ENCODE data around the gene RERE. TPM values are rescaled to one million over a fixed set of nuclear protein-coding genes. Genes with fewer than 3 reads are reported as not detected.

RERE gene
- total RNA-seq, 2 donors from 2014 or later: 96.0 to 105 TPM

- Histone ChIP-seq H3K4me1 (no peaks in the 10 kb centered on the region), H3K27me3 (no peaks in the 10 kb centered on the region), H3K27ac (no peak overlapping the region), H3K9ac (ENCODE audit: low read depth in 2 of 2, low read length in 2 of 2) (no peak overlapping the region), H3K9me3 (no peaks in the 10 kb centered on the region), H3K36me3 (no peaks in the 10 kb centered on the region), H3K4me3 (no peak overlapping the region)
- TF ChIP-seq CTCF (IDR thresholded peaks at IDR 0.05): no peak
- DNase-seq: no peak
- intact Hi-C loops (cut with DNase I): no loop called here
These were observed 95.6 kb downstream of the RERE start for GRCh38 chr1:8721679-8722324.

DNA sequence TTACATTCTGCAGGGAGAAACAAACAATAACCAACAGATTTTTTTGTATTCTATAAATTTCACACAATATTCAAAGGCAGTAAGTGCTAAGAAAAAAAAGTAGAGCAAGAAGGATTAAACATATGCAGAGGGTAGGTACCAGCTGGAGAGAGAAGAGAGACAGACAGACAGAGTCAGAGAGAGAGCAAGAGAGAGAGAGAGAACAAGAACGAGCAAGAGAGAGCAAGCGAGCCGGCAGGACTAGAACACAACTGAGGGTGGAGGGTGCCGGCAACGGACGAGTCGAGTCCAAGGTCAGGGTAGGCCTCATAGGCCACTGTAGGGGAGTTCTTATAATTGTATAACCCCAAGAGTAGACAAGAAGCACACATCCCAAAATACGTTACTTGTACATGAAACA lies 97.1 kb downstream of the RERE start:
- H3K27ac ChIP-seq: no peak overlapping the region
- H3K27me3 ChIP-seq: no peaks in the 10 kb centered on the region
- no peaks in the 10 kb centered on the region for H3K4me1 ChIP-seq
- H3K4me3 ChIP-seq: no peak overlapping the region
- intact Hi-C loops (cut with DNase I): no loop called here
- H3K9me3 ChIP-seq: no peaks in the 10 kb centered on the region
- no peak overlapping the region for H3K9ac ChIP-seq (ENCODE audit: low read depth in 2 of 2, low read length in 2 of 2)
- H3K36me3 ChIP-seq: no peaks in the 10 kb centered on the region
- TF ChIP-seq CTCF (IDR thresholded peaks at IDR 0.05): no peak
- DNase-seq: no peak

DNA sequence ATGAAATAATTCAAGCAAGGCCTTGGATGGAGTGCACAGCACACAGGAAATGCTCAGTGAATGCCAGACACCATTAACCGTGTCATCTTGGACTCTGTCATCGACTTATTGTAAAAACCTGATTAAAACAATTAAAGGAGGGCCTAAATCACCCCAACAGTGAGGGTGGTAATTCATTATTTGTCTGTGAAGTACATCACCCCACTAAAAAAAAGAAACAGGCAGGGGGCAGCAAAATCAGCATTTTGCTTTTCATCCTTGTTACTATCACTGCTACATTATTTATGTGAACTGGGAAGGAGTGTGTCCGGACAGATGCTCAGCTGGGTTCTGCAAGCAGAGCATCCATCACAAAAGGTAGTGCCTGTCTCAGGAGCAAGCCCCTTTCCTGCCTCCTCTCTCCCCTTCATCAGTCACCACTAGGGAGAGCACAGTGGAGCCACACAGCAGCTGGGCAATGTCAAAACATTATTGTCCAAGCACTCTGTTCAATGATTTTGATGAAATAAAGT lies 98.5 kb downstream of the RERE start:
- DNase-seq: no peak
- H3K36me3 ChIP-seq: no peaks in the 10 kb centered on the region
- H3K9ac ChIP-seq (ENCODE audit: low read depth in 2 of 2, low read length in 2 of 2): no peak overlapping the region
- H3K27ac ChIP-seq: no peak overlapping the region
- intact Hi-C loops (cut with DNase I): loop anchor here (10.0 kb wide), 1 partner anchor 126 kb away; no protein-coding TSS in a partner anchor
- no peak for TF ChIP-seq CTCF (IDR thresholded peaks at IDR 0.05)
- H3K9me3 ChIP-seq: no peaks in the 10 kb centered on the region
- H3K4me3 ChIP-seq: no peak overlapping the region
- H3K4me1 ChIP-seq: no peaks in the 10 kb centered on the region
- no peaks in the 10 kb centered on the region for H3K27me3 ChIP-seq

GRCh38 chr1:8717148-8717547 lies 100.3 kb downstream of the RERE start:
- no peak overlapping the region for H3K4me3 ChIP-seq
- no peak for TF ChIP-seq CTCF (IDR thresholded peaks at IDR 0.05)
- no peaks in the 10 kb centered on the region for H3K9me3 ChIP-seq
- no peaks in the 10 kb centered on the region for H3K36me3 ChIP-seq
- H3K9ac ChIP-seq (ENCODE audit: low read depth in 2 of 2, low read length in 2 of 2): no peak overlapping the region
- no peaks in the 10 kb centered on the region for H3K27me3 ChIP-seq
- intact Hi-C loops (cut with DNase I): loop anchor here (10.0 kb wide), 1 partner anchor 128 kb away; no protein-coding TSS in a partner anchor
- DNase-seq: no peak
- H3K27ac ChIP-seq: no peak overlapping the region
- no peaks in the 10 kb centered on the region for H3K4me1 ChIP-seq

DNA sequence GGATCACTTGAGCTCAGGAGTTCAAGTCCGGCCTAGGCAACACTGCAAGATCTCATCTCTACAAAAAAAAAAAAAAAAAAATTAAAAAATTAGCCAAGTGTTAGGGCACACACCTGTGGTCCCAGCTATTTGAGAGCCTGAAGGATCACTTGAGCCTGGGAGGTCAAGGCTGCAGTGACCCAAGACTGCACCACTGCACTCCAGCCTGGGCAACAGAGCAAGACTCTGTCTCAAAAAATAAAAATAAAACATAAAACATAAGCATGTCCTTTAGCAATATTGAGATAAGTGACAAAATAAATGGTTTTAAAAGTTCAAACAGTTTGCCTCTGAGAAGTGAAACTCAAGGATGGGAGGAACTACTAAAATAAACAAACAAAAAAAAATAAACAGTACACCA lies 101.2 kb downstream of the RERE start:
- no peak overlapping the region for H3K9ac ChIP-seq (ENCODE audit: low read depth in 2 of 2, low read length in 2 of 2)
- no peaks in the 10 kb centered on the region for H3K9me3 ChIP-seq
- DNase-seq: no peak
- H3K27ac ChIP-seq: no peak overlapping the region
- no peak overlapping the region for H3K4me3 ChIP-seq
- intact Hi-C loops (cut with DNase I): loop anchor here (10.0 kb wide), 1 partner anchor 129 kb away; no protein-coding TSS in a partner anchor
- no peak for TF ChIP-seq CTCF (IDR thresholded peaks at IDR 0.05)
- no peaks in the 10 kb centered on the region for H3K4me1 ChIP-seq
- no peaks in the 10 kb centered on the region for H3K27me3 ChIP-seq
- no peaks in the 10 kb centered on the region for H3K36me3 ChIP-seq
